ENCODE measurements around the gene PFDN1. TPM values are rescaled to one million over a fixed set of nuclear protein-coding genes. Genes with fewer than 3 reads are reported as not detected.

The PFDN1 gene
- total RNA-seq, 1 experiment from 2014 or later: 54.4 TPM

DNA sequence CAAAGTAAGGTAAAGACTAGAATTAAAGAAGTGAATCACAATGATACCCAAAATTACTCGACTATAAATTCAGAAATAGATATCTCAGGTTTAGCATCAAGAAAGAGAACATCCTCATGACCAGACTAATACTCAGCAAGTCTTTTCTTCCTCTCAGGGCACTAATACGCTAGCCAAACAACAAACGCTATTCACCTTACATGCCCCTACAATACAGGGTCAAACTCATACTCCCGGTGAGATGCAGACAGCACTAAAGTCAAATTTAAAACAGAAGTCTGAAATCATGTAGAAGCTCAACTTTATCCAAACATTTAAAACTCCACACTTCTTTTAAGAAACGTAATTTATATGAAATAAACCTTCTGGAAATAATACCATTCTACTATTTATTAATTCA, 5.6 kb downstream of the PFDN1 start:
- ChIA-PET POLR2A (no interaction called here), CTCF (no interaction called here)
- Histone ChIP-seq H3K4me3 (ENCODE audit: low read depth in 2 of 2, low read length in 2 of 2) (no peak overlapping the region), H3K27me3 (ENCODE audit: control insufficient read depth, insufficient read depth, low read length) (no peaks in the 10 kb centered on the region), H3K27ac (ENCODE audit: low read length) (no peak overlapping the region), H3K9me3 (ENCODE audit: control insufficient read depth, insufficient read depth, low read depth, low read length) (no peaks in the 10 kb centered on the region), H3K36me3 (ENCODE audit: control insufficient read depth, insufficient read depth, low read length) (peaks cover 2% of the 10 kb centered on the region; the same call in 1 of the 2 replicates), H3K4me1 (ENCODE audit: control insufficient read depth, insufficient read depth, low read length) (peaks cover 52% of the 10 kb centered on the region)
- ATAC-seq (no peak), DNase-seq (ENCODE audit: low read depth, low spot score) (no peak)
- TF ChIP-seq SIN3A (IDR thresholded peaks at IDR 0.05; ENCODE audit: borderline replicate concordance, insufficient read depth, low read depth, low read length) (no peak), TCF7L2 (IDR thresholded peaks at IDR 0.05; ENCODE audit: low read depth, low read length) (no peak), POLR2AphosphoS5 (IDR thresholded peaks at IDR 0.05; ENCODE audit: low read depth, low read length) (no peak)
- TF ChIP-seq, protein P1, sequence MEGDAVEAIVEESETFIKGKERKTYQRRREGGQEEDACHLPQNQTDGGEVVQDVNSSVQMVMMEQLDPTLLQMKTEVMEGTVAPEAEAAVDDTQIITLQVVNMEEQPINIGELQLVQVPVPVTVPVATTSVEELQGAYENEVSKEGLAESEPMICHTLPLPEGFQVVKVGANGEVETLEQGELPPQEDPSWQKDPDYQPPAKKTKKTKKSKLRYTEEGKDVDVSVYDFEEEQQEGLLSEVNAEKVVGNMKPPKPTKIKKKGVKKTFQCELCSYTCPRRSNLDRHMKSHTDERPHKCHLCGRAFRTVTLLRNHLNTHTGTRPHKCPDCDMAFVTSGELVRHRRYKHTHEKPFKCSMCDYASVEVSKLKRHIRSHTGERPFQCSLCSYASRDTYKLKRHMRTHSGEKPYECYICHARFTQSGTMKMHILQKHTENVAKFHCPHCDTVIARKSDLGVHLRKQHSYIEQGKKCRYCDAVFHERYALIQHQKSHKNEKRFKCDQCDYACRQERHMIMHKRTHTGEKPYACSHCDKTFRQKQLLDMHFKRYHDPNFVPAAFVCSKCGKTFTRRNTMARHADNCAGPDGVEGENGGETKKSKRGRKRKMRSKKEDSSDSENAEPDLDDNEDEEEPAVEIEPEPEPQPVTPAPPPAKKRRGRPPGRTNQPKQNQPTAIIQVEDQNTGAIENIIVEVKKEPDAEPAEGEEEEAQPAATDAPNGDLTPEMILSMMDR (IDR thresholded peaks at IDR 0.05): no peak
- TF ChIP-seq, protein P2, sequence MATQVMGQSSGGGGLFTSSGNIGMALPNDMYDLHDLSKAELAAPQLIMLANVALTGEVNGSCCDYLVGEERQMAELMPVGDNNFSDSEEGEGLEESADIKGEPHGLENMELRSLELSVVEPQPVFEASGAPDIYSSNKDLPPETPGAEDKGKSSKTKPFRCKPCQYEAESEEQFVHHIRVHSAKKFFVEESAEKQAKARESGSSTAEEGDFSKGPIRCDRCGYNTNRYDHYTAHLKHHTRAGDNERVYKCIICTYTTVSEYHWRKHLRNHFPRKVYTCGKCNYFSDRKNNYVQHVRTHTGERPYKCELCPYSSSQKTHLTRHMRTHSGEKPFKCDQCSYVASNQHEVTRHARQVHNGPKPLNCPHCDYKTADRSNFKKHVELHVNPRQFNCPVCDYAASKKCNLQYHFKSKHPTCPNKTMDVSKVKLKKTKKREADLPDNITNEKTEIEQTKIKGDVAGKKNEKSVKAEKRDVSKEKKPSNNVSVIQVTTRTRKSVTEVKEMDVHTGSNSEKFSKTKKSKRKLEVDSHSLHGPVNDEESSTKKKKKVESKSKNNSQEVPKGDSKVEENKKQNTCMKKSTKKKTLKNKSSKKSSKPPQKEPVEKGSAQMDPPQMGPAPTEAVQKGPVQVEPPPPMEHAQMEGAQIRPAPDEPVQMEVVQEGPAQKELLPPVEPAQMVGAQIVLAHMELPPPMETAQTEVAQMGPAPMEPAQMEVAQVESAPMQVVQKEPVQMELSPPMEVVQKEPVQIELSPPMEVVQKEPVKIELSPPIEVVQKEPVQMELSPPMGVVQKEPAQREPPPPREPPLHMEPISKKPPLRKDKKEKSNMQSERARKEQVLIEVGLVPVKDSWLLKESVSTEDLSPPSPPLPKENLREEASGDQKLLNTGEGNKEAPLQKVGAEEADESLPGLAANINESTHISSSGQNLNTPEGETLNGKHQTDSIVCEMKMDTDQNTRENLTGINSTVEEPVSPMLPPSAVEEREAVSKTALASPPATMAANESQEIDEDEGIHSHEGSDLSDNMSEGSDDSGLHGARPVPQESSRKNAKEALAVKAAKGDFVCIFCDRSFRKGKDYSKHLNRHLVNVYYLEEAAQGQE (IDR thresholded peaks at IDR 0.05; ENCODE audit: insufficient read depth in 1 of 2, low read depth in 2 of 2, low read length in 1 of 2): no peak
- in situ Hi-C loops (cut with HindIII; ENCODE audit: low pct_unique_long_range_greater_than_20kb, low sequenced_read_pairs) (no loop called here), intact Hi-C loops (cut with micrococcal nuclease; ENCODE audit: unreplicated experiment) (no loop called here)
- no TSS peak for BruUV-seq (replicated peaks)

DNA sequence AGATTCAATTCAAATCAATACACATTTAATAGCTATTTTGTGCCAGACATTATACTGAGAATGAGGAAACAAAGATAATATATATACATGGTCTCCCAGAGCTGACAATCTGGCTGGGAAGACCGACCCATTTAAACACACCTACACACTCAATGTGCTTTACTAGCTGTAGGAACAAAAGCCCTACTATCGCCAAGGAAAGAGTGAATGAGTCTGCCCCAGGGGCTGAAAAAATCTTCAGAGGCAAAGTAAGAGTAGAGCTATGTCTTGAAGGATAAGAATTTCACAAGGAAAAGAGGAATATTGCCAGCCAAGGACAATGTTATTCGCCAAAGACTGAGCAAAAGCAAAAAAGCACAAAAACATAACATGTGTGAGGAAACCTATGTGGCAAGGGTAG, 6.6 kb downstream of the PFDN1 start:
- no peaks in the 10 kb centered on the region for H3K27me3 ChIP-seq (ENCODE audit: control insufficient read depth, insufficient read depth, low read length)
- H3K4me3 ChIP-seq (ENCODE audit: low read depth in 2 of 2, low read length in 2 of 2): no peak overlapping the region
- ChIA-PET POLR2A (no interaction called here), CTCF (interaction anchor here (0.6 kb wide), 1 partner anchor 35 kb away, joined by 3 read pairs; no protein-coding TSS in a partner anchor)
- no peak overlapping the region for H3K27ac ChIP-seq (ENCODE audit: low read length)
- intact Hi-C loops (cut with micrococcal nuclease; ENCODE audit: unreplicated experiment): no loop called here
- BruUV-seq (replicated peaks): no TSS peak
- H3K9me3 ChIP-seq (ENCODE audit: control insufficient read depth, insufficient read depth, low read depth, low read length): no peaks in the 10 kb centered on the region
- ATAC-seq (no peak), DNase-seq (ENCODE audit: low read depth, low spot score) (no peak)
- H3K36me3 ChIP-seq (ENCODE audit: control insufficient read depth, insufficient read depth, low read length): no peaks in the 10 kb centered on the region
- TF ChIP-seq, protein P1 (IDR thresholded peaks at IDR 0.05): no peak
- TF ChIP-seq SIN3A (IDR thresholded peaks at IDR 0.05; ENCODE audit: borderline replicate concordance, insufficient read depth, low read depth, low read length) (no peak), TCF7L2 (IDR thresholded peaks at IDR 0.05; ENCODE audit: low read depth, low read length) (no peak), POLR2AphosphoS5 (IDR thresholded peaks at IDR 0.05; ENCODE audit: low read depth, low read length) (no peak)
- TF ChIP-seq, protein P2 (IDR thresholded peaks at IDR 0.05; ENCODE audit: insufficient read depth in 1 of 2, low read depth in 2 of 2, low read length in 1 of 2): no peak
- in situ Hi-C loops (cut with HindIII; ENCODE audit: low pct_unique_long_range_greater_than_20kb, low sequenced_read_pairs): no loop called here
- H3K4me1 ChIP-seq (ENCODE audit: control insufficient read depth, insufficient read depth, low read length): peaks cover 50% of the 10 kb centered on the region
